Hematopoietic multipotent progenitor cell treated with erythropoietin and hydrocortisone succinate and interleukin-3 and kit ligand, for 4 days (in vitro differentiated cells): ENCODE data around the gene SUSD6.
"Not testable (repeated sequence)": the region's sequence is repeated elsewhere in the genome, so short reads cannot be mapped to it uniquely, and the experiment has no call there.

ENCODE experiments used
- DNase-seq: peaks from one replicate; pipeline ENCODE4 v3.0.0-alpha.2; 2015

The SUSD6 gene

GRCh38 chr14:69699243-69699642 lies 87.8 kb downstream of the SUSD6 start:
- not testable (repeated sequence) for DNase-seq

DNA sequence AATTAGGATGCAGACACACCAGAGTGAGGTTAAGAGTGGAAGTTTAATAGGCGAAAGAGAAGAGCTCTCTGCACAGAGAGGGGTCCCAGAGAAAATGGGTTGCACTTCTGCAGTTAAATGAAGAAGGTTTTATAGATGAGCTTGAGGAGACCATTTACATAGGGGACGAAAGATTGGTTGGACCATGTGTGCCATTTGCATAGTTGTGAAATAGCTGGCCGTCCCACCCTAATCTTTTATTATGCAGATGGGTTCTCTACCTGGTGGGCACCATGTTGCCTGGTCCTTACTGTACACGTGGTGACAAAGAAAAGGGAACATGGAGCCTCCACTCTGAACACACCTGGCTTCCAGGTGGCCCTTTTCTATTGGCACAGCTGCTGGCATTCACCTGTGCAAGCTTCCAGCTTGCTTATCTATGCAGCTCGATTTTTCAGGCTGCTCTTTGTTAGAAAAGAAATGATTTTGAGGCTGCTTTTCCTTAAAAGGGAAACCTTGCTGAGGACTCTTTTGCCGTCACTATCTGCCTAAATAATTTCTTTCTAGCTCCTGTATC lies 88.4 kb downstream of the SUSD6 start:
- DNase-seq = no peak

- DNase-seq = peak; percentile 29
Measured at GRCh38 chr14:69700575-69700974, 89.2 kb downstream of the SUSD6 start.

DNA sequence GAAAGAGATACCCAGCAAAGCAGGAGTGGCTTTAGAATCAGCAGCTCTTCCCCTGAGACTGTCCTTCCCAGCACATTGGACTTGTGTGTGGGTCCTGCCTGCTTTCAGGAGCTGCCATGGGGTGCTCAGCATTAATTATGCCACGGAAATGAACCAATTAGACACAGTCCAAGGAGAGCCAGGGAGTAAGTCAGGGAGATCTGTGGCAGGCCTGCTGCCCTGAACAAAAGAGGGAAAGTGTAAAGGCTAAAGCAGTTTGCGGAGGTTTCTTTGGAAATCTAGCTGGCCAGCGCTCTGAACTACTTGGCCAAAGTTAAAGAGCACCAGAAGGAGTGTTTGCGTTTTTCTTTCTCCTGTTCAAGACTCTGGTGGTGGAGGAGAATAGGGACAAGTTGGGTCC lies 89.9 kb downstream of the SUSD6 start:
- no peak for DNase-seq

- peak; percentile 98 for DNase-seq
Measured at GRCh38 chr14:69701857-69702256, 90.5 kb downstream of the SUSD6 start.

DNA sequence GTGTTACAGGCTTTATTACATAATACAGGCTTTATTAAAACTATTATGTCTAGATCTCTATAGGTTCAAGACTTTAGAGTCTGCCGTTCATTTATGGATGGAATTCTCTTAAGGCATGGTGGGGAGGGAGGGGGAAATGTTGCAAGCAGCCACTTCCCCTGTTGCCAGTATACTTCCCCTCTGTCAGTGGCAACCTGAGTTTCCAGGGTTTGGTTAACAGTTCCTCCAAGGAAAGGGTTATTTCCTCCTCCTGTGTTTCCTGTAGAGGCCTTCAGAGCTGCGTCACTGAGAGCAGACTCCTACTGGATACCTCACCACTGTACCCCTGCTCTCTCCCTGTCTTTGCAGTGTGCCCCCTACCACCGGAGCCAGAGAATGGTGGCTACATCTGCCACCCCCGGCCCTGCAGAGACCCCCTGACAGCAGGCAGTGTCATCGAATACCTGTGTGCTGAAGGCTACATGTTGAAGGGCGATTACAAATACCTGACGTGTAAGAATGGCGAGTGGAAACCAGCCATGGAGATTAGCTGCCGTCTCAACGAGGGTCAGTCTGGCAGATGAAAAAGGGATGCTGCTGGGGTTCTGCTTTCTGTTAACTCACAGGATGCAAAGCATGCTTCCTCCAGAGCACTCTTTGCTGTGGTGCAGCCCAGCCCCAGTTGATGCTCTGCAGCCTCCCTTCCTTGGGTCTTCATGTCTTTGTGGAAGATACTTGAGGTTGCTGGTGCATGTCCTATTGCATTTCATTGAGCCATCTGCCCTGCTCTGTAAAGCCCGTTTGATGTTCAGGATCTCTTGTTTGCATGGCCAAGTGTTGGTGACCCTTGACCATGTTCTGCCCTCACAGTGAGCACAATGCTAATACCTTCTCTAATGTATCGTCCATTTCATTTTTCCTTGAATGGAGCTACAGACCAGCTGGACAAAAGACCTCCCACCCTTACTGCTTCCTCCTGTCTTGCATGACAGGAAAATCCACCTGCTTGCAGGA lies 91.9 kb downstream of the SUSD6 start:
- DNase-seq = peak; percentile 68

- no peak for DNase-seq
Measured at GRCh38 chr14:69704319-69704718, 92.9 kb downstream of the SUSD6 start.

DNA sequence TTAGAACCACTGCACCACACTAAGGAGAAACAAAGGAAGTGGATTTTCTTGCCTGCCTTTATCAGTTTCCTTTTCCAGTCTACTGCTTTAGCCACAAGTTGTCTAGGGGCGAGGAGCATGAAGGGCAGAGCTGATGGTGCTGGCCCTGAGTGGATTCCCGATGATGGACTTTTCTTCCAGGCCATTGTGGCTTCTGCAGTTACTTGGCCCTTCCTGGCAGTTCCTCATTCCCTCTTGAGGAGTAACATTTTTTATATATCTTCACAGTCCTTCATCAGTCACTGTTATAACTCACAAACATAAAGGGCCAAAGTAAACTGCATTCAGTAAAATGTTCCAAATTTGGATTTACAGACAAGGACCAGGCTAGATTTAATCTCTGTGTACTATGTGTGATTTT lies 94.3 kb downstream of the SUSD6 start:
- no peak for DNase-seq

GRCh38 chr14:69708049-69708448 lies 96.7 kb downstream of the SUSD6 start:
- no peak for DNase-seq

- peak; percentile 69 for DNase-seq
Measured at GRCh38 chr14:69708586-69709560, 97.5 kb downstream of the SUSD6 start.

DNA sequence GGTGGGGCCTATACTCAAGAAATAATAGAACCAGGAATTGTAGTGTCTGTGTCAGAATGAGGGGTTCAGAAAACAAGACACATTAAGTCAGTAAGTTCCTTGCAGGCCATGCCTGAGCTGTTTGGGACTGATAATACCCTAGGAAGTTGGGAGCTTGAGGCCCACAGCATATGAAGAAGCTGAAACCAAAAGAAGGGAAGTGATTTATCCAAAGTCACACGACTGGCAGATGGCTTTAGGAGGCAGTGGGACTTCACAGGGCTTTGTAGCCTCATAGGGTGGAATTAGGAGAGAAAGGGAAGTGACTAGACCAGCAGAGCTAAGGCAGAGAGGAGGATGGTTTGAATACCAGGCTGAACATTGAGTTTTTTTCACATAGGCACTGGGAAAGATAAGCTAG lies 99.0 kb downstream of the SUSD6 start:
- DNase-seq = peak; percentile 44

GRCh38 chr14:69711065-69711464 lies 99.7 kb downstream of the SUSD6 start:
- DNase-seq = no peak

DNA sequence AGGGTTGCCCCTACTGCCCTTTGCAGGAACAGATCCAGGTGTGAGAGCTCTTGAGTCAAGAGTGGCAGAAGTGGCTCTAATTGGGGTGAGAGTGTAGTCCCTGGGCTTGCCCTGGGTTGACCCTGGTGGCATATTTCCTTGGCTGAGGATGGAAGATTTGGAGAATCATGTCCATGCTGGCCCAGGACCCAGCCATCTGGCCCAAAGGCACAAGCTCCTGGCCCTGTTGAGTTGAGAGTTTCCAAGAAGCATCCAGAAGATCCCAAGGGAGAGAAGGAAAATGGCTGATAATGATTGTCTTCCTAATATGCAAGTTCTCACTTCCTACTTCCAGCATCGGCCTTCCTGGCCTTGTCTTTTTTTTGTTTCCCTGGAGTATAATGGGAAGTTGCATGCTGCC lies 100.1 kb downstream of the SUSD6 start:
- DNase-seq = no peak

DNA sequence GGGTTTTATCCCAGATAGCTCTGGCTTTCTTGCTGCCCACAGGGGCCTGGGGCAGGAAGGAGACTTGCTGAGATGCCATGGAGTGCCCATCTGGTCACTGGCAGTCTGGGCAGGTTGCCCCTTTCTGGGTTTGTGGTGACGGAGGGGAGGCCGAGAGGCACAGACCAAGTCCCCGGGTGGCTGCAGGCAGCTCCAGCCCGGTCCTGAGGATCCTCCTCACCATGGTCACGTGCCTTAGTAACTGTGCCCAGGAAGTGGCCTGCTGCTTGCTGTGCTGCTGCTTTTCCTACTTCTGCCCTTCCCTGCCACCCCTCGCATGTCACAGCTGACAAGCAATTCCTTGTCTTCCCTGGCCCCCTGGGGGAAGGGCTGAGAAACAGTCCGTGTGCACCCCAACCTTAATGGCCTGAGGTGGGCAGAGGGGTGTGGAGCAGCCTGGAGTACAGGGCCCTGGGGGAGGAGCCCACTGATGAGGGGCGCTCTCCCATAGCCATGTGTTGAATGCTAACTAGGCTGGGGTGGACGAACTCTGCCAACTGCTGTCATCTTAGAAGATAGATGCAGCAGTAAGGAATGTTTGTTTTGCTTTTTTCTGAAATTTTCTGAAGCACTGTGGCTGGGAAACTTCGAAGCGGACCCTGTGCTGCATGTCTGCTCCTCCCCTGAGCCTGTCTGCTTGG lies 100.6 kb downstream of the SUSD6 start:
- no peak for DNase-seq

GRCh38 chr14:69712599-69713088 lies 101.2 kb downstream of the SUSD6 start:
- DNase-seq = peak; percentile 65

DNA sequence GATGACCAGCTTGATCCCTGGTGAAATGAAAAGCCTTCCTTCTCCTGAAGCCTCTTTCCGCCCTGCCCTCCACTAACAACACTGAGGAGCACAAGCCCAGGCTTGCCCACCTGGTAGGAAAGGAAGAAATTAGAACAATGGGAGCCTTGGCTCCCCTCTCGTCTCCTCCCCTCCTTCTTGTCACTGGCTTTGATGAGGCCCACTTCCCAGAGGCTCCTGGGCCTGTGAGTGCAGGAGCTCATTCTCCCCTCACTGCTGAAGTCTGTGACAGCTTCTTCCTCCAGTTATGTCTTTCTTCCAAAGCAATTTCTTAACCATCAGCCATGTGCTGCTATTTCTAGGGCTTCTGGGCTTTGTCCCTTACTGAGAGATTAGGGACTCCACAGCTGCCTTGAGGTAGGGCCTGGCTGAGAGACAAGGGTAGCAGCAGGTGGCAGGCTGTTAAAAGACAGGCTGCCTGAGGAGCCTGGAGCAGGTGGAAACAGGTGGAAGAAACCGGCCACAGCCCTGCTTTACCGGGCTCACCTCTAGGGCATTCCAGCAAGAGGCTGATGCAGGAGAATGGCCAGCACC lies 101.9 kb downstream of the SUSD6 start:
- DNase-seq = no peak

DNA sequence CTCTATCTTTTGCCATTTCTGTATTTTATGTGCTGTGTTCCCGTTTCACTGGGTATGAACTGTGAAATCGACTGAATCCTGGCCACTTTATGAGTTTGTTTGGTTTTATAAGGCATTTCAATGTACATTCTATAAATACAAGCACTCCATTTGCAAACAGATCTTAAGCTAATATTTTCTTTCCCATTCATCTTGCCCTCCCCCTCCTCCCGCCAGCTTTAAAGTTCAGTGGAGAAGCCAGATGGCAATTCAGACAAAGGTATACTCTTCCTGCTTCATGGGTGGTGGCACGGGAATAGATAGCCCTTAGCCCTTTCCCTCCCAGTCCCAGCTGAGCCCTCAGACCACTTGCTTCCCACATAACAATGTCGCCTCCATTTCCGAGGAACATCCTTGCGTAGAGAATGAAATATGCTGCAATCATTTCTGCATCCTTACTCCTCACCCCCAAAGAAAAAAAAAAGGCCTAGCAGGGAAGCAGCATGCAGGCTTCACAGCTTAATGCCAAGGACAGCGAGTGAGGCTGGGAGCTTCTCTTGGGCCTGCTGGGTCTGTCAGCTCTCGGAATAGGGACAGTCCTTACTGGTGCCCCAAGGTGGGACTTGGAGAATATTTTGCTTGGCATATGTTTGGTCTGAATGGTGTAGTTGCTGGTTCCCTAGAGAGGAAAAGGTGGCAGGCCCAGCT lies 102.7 kb downstream of the SUSD6 start:
- DNase-seq = no peak

GRCh38 chr14:69715725-69716477 lies 104.5 kb downstream of the SUSD6 start:
- peak; percentile 64 for DNase-seq

- peak; percentile 87 for DNase-seq
Measured at GRCh38 chr14:69716478-69717187, 105.2 kb downstream of the SUSD6 start.

GRCh38 chr14:69718614-69719013 lies 107.2 kb downstream of the SUSD6 start:
- DNase-seq = not testable (repeated sequence)
